Measurements from ENCODE around the gene AOC1. TPM values are rescaled to one million over a fixed set of nuclear protein-coding genes. Genes with fewer than 3 reads are reported as not detected.

The AOC1 gene
- total RNA-seq, 1 donor from 2014 or later: not detected

GRCh38 chr7:150901160-150902035 is 49.1 kb downstream of the AOC1 start:
- Histone ChIP-seq H3K4me1 (peaks cover 8% of the 10 kb centered on the region), H3K36me3 (no peaks in the 10 kb centered on the region), H3K4me3 (no peak overlapping the region), H3K9me3 (no peaks in the 10 kb centered on the region), H3K27me3 (no peaks in the 10 kb centered on the region), H3K27ac (no peak overlapping the region)
- no peak for DNase-seq (ENCODE audit: extremely low spot score in 2 of 2)
- intact Hi-C loops (cut with DNase I): no loop called here
- no peak for TF ChIP-seq CTCF (IDR thresholded peaks at IDR 0.05)
- no peak for TF ChIP-seq POLR2A (IDR thresholded peaks at IDR 0.05)
- no peak for TF ChIP-seq POLR2AphosphoS5 (IDR thresholded peaks at IDR 0.05; ENCODE audit: insufficient read depth in 1 of 2, low read depth in 1 of 2)

GRCh38 chr7:150902078-150903033 is 50.0 kb downstream of the AOC1 start:
- Histone ChIP-seq H3K4me3 (no peak overlapping the region), H3K9me3 (no peaks in the 10 kb centered on the region), H3K27ac (no peak overlapping the region), H3K27me3 (no peaks in the 10 kb centered on the region), H3K36me3 (no peaks in the 10 kb centered on the region), H3K4me1 (peaks cover 8% of the 10 kb centered on the region)
- intact Hi-C loops (cut with DNase I): no loop called here
- TF ChIP-seq POLR2AphosphoS5 (IDR thresholded peaks at IDR 0.05; ENCODE audit: insufficient read depth in 1 of 2, low read depth in 1 of 2) (no peak), CTCF (IDR thresholded peaks at IDR 0.05) (no peak), POLR2A (IDR thresholded peaks at IDR 0.05) (no peak)
- no peak for DNase-seq (ENCODE audit: extremely low spot score in 2 of 2)

- no peaks in the 10 kb centered on the region for H3K36me3 ChIP-seq
- DNase-seq (ENCODE audit: extremely low spot score in 2 of 2): no peak
- H3K27me3 ChIP-seq: no peaks in the 10 kb centered on the region
- peaks cover 8% of the 10 kb centered on the region for H3K4me1 ChIP-seq
- H3K4me3 ChIP-seq: no peak overlapping the region
- intact Hi-C loops (cut with DNase I): no loop called here
- H3K27ac ChIP-seq: no peak overlapping the region
- TF ChIP-seq POLR2A (IDR thresholded peaks at IDR 0.05): no peak
- peak in 1 of 2 donors; percentile 18 for TF ChIP-seq POLR2AphosphoS5 (IDR thresholded peaks at IDR 0.05; ENCODE audit: insufficient read depth in 1 of 2, low read depth in 1 of 2)
- H3K9me3 ChIP-seq: no peaks in the 10 kb centered on the region
Observed at GRCh38 chr7:150903606-150904005, 51.3 kb downstream of the AOC1 start.

GRCh38 chr7:150904011-150904909 is 51.9 kb downstream of the AOC1 start:
- Histone ChIP-seq H3K27me3 (no peaks in the 10 kb centered on the region), H3K4me3 (no peak overlapping the region), H3K9me3 (no peaks in the 10 kb centered on the region), H3K27ac (no peak overlapping the region), H3K36me3 (no peaks in the 10 kb centered on the region), H3K4me1 (peaks cover 8% of the 10 kb centered on the region)
- intact Hi-C loops (cut with DNase I): no loop called here
- TF ChIP-seq CTCF (IDR thresholded peaks at IDR 0.05): no peak
- TF ChIP-seq POLR2AphosphoS5 (IDR thresholded peaks at IDR 0.05; ENCODE audit: insufficient read depth in 1 of 2, low read depth in 1 of 2): no peak
- no peak for TF ChIP-seq POLR2A (IDR thresholded peaks at IDR 0.05)
- no peak for DNase-seq (ENCODE audit: extremely low spot score in 2 of 2)

GRCh38 chr7:150908173-150908572 is 55.9 kb downstream of the AOC1 start:
- TF ChIP-seq CTCF (IDR thresholded peaks at IDR 0.05) (no peak), POLR2AphosphoS5 (IDR thresholded peaks at IDR 0.05; ENCODE audit: insufficient read depth in 1 of 2, low read depth in 1 of 2) (no peak), POLR2A (IDR thresholded peaks at IDR 0.05) (no peak)
- no peak overlapping the region for H3K27ac ChIP-seq
- no peak for DNase-seq (ENCODE audit: extremely low spot score in 2 of 2)
- H3K4me3 ChIP-seq: no peak overlapping the region
- H3K36me3 ChIP-seq: no peaks in the 10 kb centered on the region
- no peaks in the 10 kb centered on the region for H3K27me3 ChIP-seq
- no peaks in the 10 kb centered on the region for H3K9me3 ChIP-seq
- intact Hi-C loops (cut with DNase I): no loop called here
- peaks cover 8% of the 10 kb centered on the region for H3K4me1 ChIP-seq

All from vagina (tissue), 2 donors.